ENCODE results near the gene SACM1L. TPM values are rescaled to one million over a fixed set of nuclear protein-coding genes. Genes with fewer than 3 reads are reported as not detected.
A peak's percentile ranks its signal among the peaks of the same experiment; 100 is the strongest.

SACM1L gene
- total RNA-seq, 1 experiment from 2014 or later, result 30.1 TPM

GRCh38 chr3:45676325-45677032 is 12.7 kb upstream of the SACM1L start:
- Histone ChIP-seq H3K79me2 (ENCODE audit: low read length) (no peaks in the 10 kb centered on the region), H3K4me1 (ENCODE audit: insufficient read depth, low read length) (peaks cover 12% of the 10 kb centered on the region), H3K9ac (ENCODE audit: low read length) (peak overlapping the region; percentile 26; the same call in 1 of the 2 replicates), H3K36me3 (ENCODE audit: low read depth, low read length) (peaks cover 59% of the 10 kb centered on the region), H3K4me3 (ENCODE audit: low read length) (no peak overlapping the region), H3K9me2 (replicated peaks; ENCODE audit: low read length) (no peaks in the 10 kb centered on the region), H2AFZ (ENCODE audit: low read length) (no peak overlapping the region), H3K27ac (ENCODE audit: low read length) (peak overlapping the region; percentile 66), H3K4me2 (ENCODE audit: low read length) (no peak overlapping the region), H3K9me3 (ENCODE audit: low read length) (no peaks in the 10 kb centered on the region), H3K27me3 (ENCODE audit: low read length) (no peaks in the 10 kb centered on the region), H4K20me1 (ENCODE audit: low read length) (no peaks in the 10 kb centered on the region), H3F3A (ENCODE audit: low read length, unreplicated experiment) (no peaks in the 10 kb centered on the region)
- TF ChIP-seq CTCF (conservative IDR thresholded peaks at IDR 0.05; ENCODE audit: low read depth, low read length) (no peak), EZH2phosphoT487 (IDR thresholded peaks at IDR 0.05; ENCODE audit: borderline replicate concordance, low read length) (no peak), EZH2 (IDR thresholded peaks at IDR 0.05; ENCODE audit: low read length, unreplicated experiment) (no peak)
- ATAC-seq (no peak), DNase-seq (no peak)
- POLR2A ChIA-PET (ENCODE audit: unreplicated experiment), result no interaction called here
- intact Hi-C loops (cut with micrococcal nuclease), result no loop called here
- no TSS peak for BruUV-seq (replicated peaks)
- CTCF ChIA-PET, result no interaction called here

- no peaks in the 10 kb centered on the region for H3K79me2 ChIP-seq (ENCODE audit: low read length)
- intact Hi-C loops (cut with micrococcal nuclease), result no loop called here
- ATAC-seq, result no peak; the same call in 1 of the 2 replicates
- TF ChIP-seq EZH2 (IDR thresholded peaks at IDR 0.05; ENCODE audit: low read length, unreplicated experiment), result no peak
- TF ChIP-seq CTCF (conservative IDR thresholded peaks at IDR 0.05; ENCODE audit: low read depth, low read length), result no peak
- no peak for TF ChIP-seq EZH2phosphoT487 (IDR thresholded peaks at IDR 0.05; ENCODE audit: borderline replicate concordance, low read length)
- POLR2A ChIA-PET (ENCODE audit: unreplicated experiment), result no interaction called here
- no peaks in the 10 kb centered on the region for H3K27me3 ChIP-seq (ENCODE audit: low read length)
- peak; percentile 85 for DNase-seq
- no peaks in the 10 kb centered on the region for H3K9me3 ChIP-seq (ENCODE audit: low read length)
- H3K9ac ChIP-seq (ENCODE audit: low read length), result peak overlapping the region; percentile 26; the same call in 1 of the 2 replicates
- no peak overlapping the region for H3K4me2 ChIP-seq (ENCODE audit: low read length)
- H3K27ac ChIP-seq (ENCODE audit: low read length), result peak overlapping the region; percentile 66
- no peaks in the 10 kb centered on the region for H4K20me1 ChIP-seq (ENCODE audit: low read length)
- H3K36me3 ChIP-seq (ENCODE audit: low read depth, low read length), result peaks cover 54% of the 10 kb centered on the region
- H3F3A ChIP-seq (ENCODE audit: low read length, unreplicated experiment), result no peaks in the 10 kb centered on the region
- H3K9me2 ChIP-seq (replicated peaks; ENCODE audit: low read length), result no peaks in the 10 kb centered on the region
- BruUV-seq (replicated peaks), result no TSS peak
- H3K4me1 ChIP-seq (ENCODE audit: insufficient read depth, low read length), result peaks cover 12% of the 10 kb centered on the region
- H3K4me3 ChIP-seq (ENCODE audit: low read length), result no peak overlapping the region
- H2AFZ ChIP-seq (ENCODE audit: low read length), result no peak overlapping the region
- CTCF ChIA-PET, result no interaction called here
Observed at GRCh38 chr3:45677033-45677446, 12.2 kb upstream of the SACM1L start.

GRCh38 chr3:45677841-45678240 is 11.4 kb upstream of the SACM1L start:
- H3K36me3 ChIP-seq (ENCODE audit: low read depth, low read length), result peaks cover 54% of the 10 kb centered on the region
- H3K4me1 ChIP-seq (ENCODE audit: insufficient read depth, low read length), result peaks cover 12% of the 10 kb centered on the region
- no peak overlapping the region for H2AFZ ChIP-seq (ENCODE audit: low read length)
- TF ChIP-seq EZH2 (IDR thresholded peaks at IDR 0.05; ENCODE audit: low read length, unreplicated experiment), result no peak
- no peak for TF ChIP-seq CTCF (conservative IDR thresholded peaks at IDR 0.05; ENCODE audit: low read depth, low read length)
- no peak for TF ChIP-seq EZH2phosphoT487 (IDR thresholded peaks at IDR 0.05; ENCODE audit: borderline replicate concordance, low read length)
- no peaks in the 10 kb centered on the region for H3K9me3 ChIP-seq (ENCODE audit: low read length)
- H3K27me3 ChIP-seq (ENCODE audit: low read length), result no peaks in the 10 kb centered on the region
- no peak overlapping the region for H3K9ac ChIP-seq (ENCODE audit: low read length)
- no peak for DNase-seq
- H4K20me1 ChIP-seq (ENCODE audit: low read length), result no peaks in the 10 kb centered on the region
- H3K4me3 ChIP-seq (ENCODE audit: low read length), result no peak overlapping the region
- intact Hi-C loops (cut with micrococcal nuclease), result no loop called here
- ChIA-PET CTCF (no interaction called here), POLR2A (ENCODE audit: unreplicated experiment) (no interaction called here)
- H3K9me2 ChIP-seq (replicated peaks; ENCODE audit: low read length), result no peaks in the 10 kb centered on the region
- ATAC-seq, result no peak
- H3F3A ChIP-seq (ENCODE audit: low read length, unreplicated experiment), result no peaks in the 10 kb centered on the region
- no peaks in the 10 kb centered on the region for H3K79me2 ChIP-seq (ENCODE audit: low read length)
- H3K27ac ChIP-seq (ENCODE audit: low read length), result no peak overlapping the region
- no peak overlapping the region for H3K4me2 ChIP-seq (ENCODE audit: low read length)
- no TSS peak for BruUV-seq (replicated peaks)
